Activated CD4-positive, alpha-beta T cell treated with anti-CD3 and anti-CD28 coated beads, Interleukin-2, amount 50 U/mL, for 16 hours (primary cell): ENCODE data around the gene USP3.
A peak's percentile ranks its signal among the peaks of the same experiment; 100 is the strongest.
"Not testable (repeated sequence)": the region's sequence is repeated elsewhere in the genome, so short reads cannot be mapped to it uniquely, and the experiment has no call there.

Source experiments
- DNase-seq: peaks from one replicate; pipeline ENCODE4 v3.0.0-alpha.2; 2020

The USP3 gene

DNA sequence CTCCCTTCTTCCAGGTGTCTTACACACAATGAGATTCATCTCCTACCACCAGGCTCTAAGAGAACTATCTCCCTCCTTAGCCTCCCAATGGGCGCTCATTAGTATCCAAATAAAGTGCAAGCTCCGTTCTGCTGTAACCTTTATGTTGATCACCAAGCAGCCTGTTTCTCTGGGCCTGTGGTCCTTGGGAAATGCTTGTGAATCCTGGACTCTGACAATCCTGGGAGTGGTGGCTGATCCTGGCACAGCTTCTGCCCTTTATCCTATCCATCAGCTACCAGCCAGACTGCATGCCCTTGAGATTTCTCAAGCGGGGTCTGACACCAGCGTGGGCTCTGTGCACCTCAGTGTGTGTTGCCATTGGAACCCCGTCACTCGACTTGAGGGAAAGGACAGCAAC is 26.1 kb upstream of the USP3 start:
- no peak for DNase-seq

DNA sequence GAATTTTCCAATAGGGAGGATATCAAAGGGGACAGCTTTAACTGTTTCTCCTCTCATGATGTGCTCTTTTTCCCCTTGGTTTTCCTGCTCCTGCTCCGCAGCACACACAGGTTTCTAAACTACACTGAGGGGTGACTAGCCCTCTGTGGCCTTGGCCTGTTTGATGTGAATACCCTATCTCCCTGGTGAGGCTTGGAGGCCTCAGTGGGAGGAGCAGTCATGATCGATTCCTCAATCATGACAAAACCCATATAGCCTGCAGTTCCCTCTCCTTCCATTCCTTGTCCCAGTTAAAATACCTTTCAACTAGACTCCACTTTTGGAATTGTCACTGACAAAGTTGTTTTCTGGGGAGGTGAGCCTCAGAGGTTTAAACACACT is 24.0 kb upstream of the USP3 start:
- DNase-seq: no peak

DNA sequence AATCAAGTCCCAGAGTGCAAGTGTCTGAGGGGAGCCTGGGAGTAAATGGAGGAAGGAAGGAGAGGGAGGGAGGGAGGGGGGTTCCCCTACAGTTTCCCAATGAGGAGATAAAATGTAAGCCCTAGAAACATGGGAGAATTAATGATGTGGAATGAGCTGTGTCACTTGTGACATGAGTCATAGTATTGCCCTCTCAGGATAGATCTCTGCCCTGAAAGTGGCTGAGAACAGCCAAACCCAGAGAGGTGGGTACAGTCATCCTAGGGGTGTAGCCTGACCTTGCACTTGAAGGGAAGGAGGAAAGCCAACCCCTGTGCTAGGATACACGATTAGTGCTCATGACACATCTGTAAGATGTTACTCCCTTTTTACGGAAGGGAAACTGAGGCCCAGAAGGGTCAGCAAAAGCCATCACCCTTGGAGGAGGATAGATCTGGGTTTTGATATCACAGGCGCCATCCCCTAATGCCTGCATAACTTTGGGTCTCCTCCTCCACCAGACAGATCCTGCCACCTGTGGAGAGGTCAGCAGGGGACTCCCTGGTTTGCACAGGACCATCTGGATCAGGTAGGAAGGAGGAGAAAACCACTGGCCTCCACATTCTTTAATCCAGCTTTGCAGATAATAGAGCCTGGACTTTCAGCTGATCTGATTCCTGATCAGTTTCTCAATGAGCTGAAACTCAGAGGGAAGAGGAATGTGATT is 23.1 kb upstream of the USP3 start:
- DNase-seq: peak; percentile 73

DNA sequence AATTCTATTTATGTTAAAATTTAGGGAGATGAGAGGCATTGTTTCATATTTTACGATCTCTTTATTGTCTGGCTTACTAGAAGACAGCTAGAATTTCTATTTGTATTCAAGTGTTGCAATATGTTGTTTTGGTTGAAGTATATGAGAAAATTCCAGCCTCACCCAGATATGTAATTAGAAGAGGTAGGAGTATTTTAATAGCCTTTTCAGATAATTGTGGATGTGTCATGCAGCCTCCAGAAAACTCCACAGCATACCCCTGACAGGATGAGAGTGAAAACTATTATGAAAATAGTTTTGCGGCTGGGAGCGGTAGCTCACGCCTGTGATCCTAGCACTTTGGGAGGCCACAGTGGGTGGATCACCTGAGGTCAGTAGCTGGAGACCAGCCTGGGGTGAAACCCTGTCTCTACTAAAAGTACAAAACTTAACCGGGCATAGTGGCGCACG is 21.5 kb upstream of the USP3 start:
- DNase-seq: no peak

DNA sequence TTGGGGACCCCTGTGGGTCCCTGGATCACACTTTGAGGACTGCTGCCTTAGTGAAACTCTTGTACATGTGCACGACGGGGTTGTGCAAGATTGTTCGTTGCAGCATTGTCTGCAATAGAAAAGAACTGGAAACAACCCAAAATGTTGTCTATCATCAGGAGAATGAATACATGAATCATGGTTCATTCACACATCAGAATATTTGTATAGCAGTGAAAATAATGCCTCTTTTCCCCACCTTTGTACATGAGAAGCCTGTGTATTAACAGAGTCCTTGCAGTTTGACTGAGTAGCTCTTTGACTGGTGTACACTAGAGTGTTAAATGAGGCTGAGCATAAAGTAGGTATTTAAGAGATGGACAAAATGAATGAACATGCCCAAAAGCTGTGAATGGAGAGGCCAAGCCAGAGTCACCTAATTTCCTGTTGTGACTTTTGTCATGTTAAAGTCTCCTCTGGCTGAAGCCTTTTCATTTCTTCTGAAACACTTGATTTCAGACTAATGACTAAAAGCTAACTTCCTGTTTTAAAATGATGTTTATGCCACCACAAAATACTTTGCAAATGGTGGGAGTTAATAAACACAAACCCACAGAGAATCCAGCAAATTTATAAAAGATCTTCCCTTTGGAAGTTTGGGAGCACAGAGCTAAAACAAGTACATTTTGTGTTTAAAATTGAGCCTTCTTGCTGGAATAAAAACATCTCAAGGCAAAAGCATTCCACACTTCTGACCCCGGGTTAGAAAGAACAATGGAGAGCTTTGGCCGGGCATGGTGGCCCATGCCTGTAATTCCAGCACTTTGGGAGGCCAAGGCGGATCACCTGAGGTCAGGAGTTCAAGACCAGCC is 20.6 kb upstream of the USP3 start:
- peak; percentile 74 for DNase-seq

DNA sequence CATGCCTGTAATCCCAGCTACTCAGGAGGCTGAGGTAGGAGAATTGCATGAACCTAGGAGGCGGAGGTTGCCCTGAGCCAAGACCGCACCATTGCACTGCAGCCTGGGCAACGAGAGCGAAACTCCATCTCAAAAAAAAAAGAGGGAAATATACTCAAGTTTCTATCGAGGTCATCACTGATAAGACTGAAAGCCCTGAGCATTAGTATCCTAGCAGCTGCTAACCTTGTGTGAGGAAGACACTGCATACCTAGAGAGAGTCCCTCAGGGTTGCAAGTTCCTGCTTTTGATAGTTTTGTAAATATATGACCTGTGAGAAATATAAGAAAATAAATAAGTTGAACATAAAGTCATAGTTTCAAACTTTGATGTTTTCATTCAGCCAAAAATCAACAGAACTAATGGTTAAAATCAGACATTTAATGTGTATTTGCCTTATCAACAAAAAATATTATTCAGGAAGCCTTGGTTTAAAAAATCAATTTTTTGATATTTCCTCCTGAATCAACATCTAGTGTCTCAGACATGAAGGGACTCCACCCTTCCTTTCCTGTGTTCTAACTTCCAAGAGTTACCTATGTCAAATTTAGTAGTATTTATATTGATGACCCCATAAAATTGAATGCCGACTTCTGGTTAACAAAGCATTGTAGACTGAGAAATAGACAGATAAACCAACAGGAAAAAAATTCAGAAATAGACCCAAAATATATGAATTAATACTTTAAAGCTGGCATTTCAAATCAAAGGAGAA is 19.8 kb upstream of the USP3 start:
- no peak for DNase-seq

DNA sequence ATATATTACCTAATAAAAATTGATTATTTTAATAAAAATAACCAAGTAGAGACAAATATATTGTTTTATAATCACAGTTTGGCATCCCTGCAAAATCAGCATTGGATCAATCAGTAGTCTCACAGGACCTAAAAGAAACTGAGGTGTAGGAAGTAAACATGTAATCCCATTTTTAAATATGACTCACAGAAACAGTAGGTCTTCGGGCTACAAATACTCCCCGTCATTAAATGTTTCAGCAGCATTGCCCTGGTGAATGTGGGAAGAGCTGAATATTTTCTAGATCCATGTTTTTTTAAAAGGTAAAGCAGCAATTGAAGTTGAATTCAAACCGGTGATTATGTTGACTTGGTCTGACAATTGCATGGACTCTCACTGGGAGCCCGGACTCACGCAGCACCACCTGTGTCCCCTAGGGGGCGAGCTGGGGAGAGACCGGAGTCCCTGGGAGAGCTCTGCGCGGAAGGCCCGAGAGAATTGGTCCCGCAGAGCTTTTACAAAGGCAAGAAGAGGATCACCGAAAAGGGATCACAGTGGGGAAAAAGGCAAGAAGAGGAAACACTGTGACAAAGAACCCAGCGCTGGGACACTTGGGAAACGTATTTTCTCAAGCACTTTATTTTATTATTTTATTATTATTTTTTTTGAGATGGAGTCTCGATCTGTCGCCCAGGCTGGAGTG is 17.2 kb upstream of the USP3 start:
- DNase-seq: peak; percentile 92

DNA sequence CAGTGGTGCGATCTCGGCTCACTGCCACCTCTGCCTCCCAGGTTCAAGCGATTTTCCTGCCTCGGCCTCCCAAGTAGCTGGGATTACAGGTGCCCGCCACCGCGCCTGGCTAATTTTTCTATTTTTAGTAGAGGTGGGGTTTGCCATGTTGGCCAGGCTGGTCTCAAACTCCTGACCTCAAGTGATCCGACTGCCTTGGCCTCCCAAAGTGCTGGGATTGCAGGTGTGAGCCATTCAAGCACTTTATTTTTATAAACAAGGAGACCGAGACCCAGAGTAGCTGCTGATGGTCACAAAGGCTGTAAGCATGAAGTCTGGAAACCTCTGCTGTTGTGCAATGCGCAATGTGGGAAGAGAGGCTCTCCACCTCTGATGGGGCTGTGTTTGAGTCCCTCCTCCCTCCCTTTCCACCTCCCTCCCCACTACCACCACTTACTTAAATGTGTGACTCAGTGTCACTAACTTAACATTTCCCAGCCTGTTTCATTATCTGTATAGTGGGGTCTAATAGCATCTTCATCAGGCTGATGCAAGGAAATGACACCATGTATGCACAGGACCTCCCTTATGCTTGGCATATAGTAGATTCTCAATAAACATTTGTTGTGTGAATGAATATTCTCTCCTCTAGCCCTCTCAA is 16.5 kb upstream of the USP3 start:
- DNase-seq: not testable (repeated sequence)

DNA sequence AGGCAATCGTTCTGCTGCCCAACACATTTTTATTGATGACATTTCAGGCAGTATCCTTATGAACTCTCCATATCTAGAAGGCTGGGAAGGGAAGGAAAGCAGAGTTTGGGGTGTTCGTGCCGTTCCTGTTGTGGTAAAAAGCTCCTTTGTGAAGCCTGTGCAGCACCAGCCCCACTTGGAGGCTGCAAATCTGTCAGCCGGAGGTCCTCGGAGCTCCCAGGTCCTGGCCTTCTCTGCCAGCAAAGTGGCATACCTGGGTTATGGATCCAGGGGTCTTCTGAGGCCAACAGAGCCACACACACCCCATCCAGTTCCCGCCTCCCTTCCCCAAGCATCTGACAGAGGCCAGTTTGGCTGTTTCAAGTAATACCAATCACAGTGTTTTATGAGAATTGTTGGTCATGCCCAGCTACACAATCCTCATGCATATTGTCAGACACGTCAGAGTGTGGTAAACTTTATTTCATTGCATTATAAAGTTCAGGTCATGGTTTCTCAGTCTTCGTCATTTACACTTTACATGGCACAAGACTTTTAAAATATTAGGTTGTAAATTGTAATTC is 15.9 kb upstream of the USP3 start:
- no peak for DNase-seq

DNA sequence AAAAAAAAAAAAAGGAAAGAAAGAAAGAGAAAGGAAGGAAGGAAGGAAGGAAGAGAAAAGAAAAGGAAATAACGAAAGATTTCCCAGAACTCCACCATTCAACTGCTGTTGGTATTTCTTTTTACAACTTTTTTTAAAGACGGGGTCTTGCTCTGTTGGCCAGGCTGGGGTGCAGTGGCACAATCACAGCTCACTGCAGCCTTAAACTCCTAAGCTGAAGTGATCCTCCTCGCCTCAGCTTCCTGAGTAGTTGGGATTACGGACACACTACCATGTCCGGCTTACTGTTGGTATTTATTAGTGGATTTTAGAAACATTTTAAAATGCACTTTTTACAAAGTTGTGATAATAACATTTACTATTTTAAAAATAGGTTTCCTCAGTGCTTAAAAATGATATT is 15.0 kb upstream of the USP3 start:
- DNase-seq: no peak

DNA sequence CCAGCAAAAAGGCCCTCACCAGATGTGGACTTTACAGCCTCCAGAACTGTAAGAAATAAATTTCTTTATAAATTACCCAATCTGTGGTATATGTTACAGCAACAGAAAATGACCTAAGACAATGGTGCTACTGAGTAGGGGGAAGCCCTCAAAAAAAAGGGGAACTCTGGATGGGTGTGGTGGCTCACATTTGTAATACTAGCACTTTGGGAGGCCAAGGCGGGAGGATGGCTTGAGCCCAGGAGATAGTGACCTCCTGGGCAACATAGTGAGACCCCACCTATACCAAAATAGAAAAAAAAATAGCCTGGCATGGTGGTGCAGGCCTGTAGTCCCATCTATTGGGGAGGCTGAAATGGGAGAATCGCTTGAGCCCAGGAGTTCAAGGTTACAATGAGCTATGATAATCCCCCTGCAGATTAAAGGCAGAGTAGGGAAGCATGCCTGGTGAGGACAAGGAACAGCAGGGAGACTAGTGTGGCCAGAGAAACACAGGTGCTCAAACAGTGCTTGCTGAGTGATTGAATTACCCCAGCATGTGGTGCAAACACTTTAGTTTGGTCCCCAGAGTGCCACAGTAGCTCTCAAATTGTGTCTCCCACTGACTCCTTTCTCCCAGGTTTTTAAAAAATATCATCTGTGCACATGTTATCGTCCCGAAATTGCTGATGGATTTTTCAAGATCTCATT is 13.9 kb upstream of the USP3 start:
- DNase-seq: no peak

DNA sequence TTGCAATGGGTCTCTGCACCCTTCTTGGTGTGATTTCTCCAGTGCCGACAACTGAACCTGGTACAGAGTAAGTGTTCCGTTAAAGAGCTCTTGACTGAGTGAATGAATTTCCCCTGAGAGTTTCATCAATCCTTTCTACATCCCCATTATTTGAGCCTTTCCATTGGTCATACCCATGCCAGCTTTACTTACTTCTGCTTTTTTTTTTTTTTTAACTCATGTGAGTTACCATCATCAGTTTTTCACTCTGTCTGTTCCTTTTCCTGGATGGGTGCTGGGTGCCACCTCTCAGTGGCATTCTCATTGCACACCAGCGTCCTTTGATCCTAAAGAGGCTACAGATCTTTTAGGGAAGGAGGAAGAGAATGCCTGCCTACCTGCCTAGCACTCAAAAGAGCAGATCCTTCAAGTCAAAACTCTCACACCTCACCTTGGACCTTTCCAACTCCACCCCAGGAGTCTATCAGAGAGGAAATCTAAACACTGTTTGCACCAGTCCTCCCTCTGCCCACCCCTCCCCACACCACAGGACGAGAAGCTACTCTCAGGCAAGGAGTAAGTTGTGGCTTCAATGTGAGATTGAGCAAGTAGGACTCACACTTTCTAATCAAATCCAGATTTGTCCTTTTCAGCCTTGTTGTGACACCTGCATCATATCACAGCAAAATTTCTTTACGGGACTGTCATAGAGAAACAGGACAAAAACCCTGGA is 13.1 kb upstream of the USP3 start:
- no peak for DNase-seq

DNA sequence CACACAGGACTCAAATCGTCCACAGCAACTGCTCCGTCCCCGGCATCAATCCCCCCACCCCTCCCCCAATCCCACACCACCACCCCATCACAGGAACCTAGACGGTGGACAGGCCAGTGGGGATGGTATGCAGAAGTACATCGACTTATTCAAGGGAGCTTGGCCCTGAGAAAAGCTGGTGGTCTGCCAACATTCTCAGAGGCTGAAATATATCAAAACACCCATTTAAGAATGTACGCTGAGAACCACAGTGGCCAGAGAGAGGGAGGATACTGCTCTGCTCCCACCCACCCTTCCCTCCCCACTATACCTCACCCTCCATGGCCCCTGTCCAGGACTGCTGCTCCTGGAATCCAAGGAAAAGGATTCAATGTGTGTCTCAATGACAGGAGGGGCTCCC is 12.4 kb upstream of the USP3 start:
- DNase-seq: no peak

DNA sequence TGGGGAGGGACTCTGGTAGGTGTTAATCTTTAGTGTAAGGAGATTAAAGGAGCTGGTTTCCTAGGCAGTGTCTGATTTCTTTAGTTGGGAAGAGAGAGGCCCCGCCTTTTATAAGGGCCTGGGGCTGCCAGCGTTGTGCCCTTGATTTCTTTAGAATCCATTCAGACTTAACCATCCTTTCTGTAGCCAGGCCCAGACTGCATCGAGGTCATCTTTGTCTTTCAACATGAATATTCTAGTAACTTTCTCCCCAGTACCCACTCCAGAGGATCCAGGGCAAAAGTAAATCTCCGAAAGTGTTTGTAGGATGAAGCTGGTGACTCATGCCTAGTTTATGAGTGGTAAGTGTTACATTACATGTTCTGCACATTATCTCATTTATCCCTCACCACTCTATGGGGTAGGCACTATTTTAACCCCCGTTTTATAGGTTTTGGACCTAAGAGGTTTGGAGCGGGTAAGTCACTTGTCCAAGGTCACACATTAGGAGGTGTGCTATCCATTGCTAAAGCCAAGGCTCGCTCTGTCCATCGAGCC is 11.8 kb upstream of the USP3 start:
- no peak for DNase-seq

DNA sequence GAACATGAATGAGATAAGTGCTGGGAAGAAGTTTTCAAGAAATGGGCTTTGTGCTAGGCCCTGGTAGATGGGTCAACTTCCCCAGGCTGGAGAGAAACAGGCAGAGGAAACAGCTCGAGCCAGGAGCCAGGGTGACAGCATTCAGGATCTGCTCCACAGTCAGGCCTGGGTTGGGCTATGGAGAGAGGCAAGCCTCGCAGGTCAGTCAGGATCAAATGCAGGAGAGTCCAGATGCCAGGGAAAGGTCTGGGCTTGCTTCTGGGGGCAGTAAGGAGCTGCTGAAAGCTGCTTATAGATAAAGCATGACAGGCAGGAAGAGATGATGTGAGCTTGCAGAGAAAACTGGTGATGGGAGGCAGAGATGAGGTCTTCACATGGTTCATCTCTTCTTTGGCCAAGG is 11.0 kb upstream of the USP3 start:
- no peak for DNase-seq

DNA sequence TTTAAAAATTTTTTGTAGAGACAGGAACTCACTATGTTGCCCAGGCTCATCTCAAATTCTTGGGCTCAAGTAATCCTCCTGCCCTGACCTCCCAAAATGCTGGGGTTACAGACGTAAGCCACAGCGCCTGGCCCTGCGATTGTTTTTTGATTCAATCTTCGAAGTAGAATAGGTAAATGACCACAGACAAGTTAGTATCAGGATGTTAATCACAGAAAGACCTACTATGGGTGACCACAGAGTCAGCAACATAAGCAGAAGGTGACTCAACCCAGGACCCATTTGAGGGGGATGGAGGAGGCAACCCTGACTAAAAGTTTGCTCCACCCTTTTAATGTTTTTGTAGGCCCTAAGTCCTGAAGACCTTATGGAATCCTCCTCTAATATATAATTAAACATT is 10.0 kb upstream of the USP3 start:
- DNase-seq: peak; percentile 83

DNA sequence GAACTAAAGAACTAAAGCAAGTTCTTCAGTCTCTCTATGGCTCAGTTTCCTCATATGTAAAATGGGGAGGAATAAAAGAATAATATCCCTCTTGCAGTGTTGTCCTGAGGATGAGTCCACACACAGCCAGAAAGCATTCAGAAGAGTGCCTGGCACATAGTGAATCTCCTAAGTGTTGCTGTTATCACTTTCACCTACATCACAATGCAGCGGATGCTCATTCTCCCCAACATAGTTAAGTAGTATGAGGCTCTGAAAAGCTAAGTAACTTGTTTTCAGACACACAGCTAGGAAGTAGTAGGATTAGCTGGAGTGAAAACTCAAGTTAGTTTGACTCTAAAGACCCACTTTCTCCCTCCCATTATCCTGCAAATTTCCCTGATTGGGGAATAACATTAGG is 9.1 kb upstream of the USP3 start:
- DNase-seq: no peak

DNA sequence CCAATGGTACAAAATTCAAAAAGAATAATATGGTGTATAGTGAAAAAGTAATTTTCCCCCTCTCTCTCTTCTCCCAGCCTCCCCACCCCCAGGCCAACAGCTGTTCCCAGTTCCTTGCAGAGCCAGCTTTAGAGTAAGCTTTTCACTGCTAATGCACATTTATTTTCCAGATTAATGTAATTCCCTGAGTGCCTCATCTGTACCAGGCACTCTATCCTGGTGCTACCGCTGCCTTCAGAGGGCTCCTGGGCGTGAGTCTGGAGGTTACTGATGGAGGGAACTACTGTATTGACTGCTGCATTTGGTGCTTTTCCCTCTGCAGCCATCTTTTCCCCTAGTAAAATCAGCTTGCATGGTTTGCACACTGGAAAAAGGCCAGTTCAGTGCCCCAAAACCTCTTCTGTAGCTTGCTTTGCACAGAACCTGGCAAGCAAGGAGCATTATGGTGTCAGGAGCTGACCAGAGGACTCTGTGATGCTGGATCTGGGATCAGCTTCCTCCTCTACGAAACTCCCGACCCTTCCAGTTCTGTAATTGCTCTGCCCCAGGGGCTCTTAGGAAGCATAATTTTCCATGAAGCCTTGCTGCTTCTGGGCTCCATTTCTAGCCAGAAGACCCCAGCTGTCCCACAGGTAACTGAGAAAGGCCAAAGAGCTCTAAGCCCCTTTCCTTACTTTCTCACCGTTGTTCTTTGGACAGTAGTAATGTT is 8.5 kb upstream of the USP3 start:
- no peak for DNase-seq

DNA sequence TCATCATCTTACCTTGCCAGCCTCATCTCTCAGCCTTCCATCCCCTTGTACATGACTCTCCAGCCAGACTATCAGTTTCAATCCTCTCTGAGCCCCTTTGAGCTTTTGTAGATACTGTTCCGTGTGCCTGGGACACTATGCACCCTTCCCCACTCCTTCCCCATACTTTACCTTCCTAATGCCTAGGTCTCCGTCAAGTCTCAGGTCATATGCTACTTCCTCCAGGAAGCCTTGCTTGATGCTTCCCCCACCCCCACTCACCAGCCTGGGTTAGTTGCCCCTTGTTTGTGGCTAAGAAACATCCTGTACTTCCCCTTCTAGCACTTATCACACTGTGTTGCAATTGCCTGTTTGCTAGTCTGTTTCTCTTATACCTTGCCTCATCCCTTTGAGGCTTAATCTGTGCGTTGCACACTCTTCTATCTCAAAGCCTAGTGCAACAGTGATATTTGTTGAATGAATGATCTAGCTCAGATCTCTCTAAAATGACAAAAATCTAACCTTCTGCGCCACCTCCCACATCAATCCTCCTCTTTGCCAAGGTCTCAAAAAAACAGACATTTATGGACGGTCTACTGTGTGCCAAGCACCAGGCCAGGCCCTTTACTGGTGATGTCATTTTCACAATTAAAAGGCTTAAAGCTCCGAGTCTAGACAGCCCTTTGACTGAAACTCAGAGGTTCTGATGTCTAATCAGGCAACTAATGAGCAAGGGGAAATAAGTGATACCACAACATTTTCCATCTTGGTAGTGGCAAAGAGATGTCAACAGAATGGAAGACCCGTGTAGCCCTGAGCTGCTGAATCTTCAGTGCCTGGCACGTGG is 6.5 kb upstream of the USP3 start:
- peak; percentile 84 for DNase-seq
